GM12874 (cell line): Measurements from ENCODE around the gene GPATCH2.

ENCODE experiments used
- CTCF ChIP-seq: IDR thresholded peaks from 2 replicates; pipeline ENCODE4 v1.5.1; 2011; ENCODE audit warnings: low read depth, mild to moderate bottlenecking, control low read depth, low read length, moderate library complexity; ENCODE audit not compliant: insufficient read depth

GPATCH2 gene

GRCh38 chr1:217389895-217390294, 241.0 kb downstream of the GPATCH2 start:
- no peak for TF ChIP-seq CTCF

GRCh38 chr1:217388522-217389065, 242.3 kb downstream of the GPATCH2 start:
- TF ChIP-seq CTCF = no peak

- TF ChIP-seq CTCF = no peak
Observed at GRCh38 chr1:217379336-217379735, 251.6 kb downstream of the GPATCH2 start.
